MM.1S (cell line): ENCODE results near the gene MRPL51.
"Not testable (repeated sequence)": the region's sequence is repeated elsewhere in the genome, so short reads cannot be mapped to it uniquely, and the experiment has no call there.

Experiments
- DNase-seq: peaks from one replicate; pipeline ENCODE4 v3.0.0-alpha.2; 2015
- H2AFZ ChIP-seq: fragments of 300-600 bp; sonication (generic); 2 replicates; pipeline ENCODE4 v1.6.0; 2016; ENCODE audit warnings: antibody characterized with exemption, low read length
- H3F3A ChIP-seq: fragments of 300-600 bp; sonication (generic); 2 replicates; pipeline ENCODE4 v1.6.1; 2016; ENCODE audit warnings: mild to moderate bottlenecking, antibody characterized with exemption, low read length, moderate library complexity, mixed read lengths; ENCODE audit not compliant: insufficient read depth
- H3K27ac ChIP-seq: fragments of 300-600 bp; sonication (generic); 2 replicates; pipeline ENCODE4 v1.5.1; 2016; ENCODE audit warnings: mild to moderate bottlenecking, low read length
- H3K27me3 ChIP-seq: fragments of 300-600 bp; sonication (generic); replicated peaks from 2 replicates; pipeline ENCODE4 v1.6.0; 2016; ENCODE audit warnings: low read length; ENCODE audit not compliant: insufficient read depth
- H3K36me3 ChIP-seq: fragments of 300-600 bp; sonication (generic); replicated peaks from 2 replicates; pipeline ENCODE4 v1.6.1; 2016; ENCODE audit warnings: mild to moderate bottlenecking, low read length, mixed read lengths; ENCODE audit not compliant: insufficient read depth
- H3K4me1 ChIP-seq: fragments of 300-600 bp; sonication (generic); 2 replicates; pipeline ENCODE4 v1.6.1; 2016; ENCODE audit warnings: low read length, mixed read lengths
- H3K4me2 ChIP-seq: fragments of 300-600 bp; sonication (generic); 2 replicates; pipeline ENCODE4 v1.6.0; 2016; ENCODE audit warnings: low read depth, low read length
- H3K4me3 ChIP-seq: fragments of 300-600 bp; sonication (generic); 2 replicates; pipeline ENCODE4 v1.5.1; 2016; ENCODE audit warnings: low read length, mixed read lengths
- H3K79me2 ChIP-seq: fragments of 300-600 bp; sonication (generic); 2 replicates; pipeline ENCODE4 v1.6.1; 2016; ENCODE audit warnings: mixed run types, low read length, mixed read lengths
- H3K9ac ChIP-seq: fragments of 300-600 bp; sonication (generic); 2 replicates; pipeline ENCODE4 v1.6.1; 2016; ENCODE audit warnings: low read length, mixed read lengths
- H3K9me2 ChIP-seq: fragments of 300-600 bp; sonication (generic); replicated peaks from 2 replicates; pipeline ENCODE4 v1.6.1; 2016; ENCODE audit warnings: mild to moderate bottlenecking, low read length, mixed read lengths; ENCODE audit not compliant: insufficient read depth
- H3K9me3 ChIP-seq: fragments of 300-600 bp; sonication (generic); replicated peaks from 2 replicates; pipeline ENCODE4 v1.6.1; 2016; ENCODE audit warnings: mild to moderate bottlenecking, low read length, mixed read lengths; ENCODE audit not compliant: insufficient read depth
- H4K20me1 ChIP-seq: fragments of 300-600 bp; sonication (generic); 2 replicates; pipeline ENCODE4 v1.6.1; 2016; ENCODE audit warnings: mild to moderate bottlenecking, low read length, moderate library complexity, mixed read lengths; ENCODE audit not compliant: insufficient read depth
- CTCF ChIP-seq: fragments of 300-600 bp; sonication (generic); IDR thresholded peaks from 2 replicates; pipeline ENCODE4 v1.5.1; 2016; ENCODE audit warnings: antibody characterized with exemption, low read length, mixed read lengths
- EZH2 ChIP-seq: fragments of 300-600 bp; sonication (generic); optimal IDR thresholded peaks from 2 replicates; pipeline ENCODE3; 2017; ENCODE audit warnings: low read depth, mild to moderate bottlenecking, antibody characterized with exemption, low read length, mixed read lengths
- EZH2phosphoT487 ChIP-seq: fragments of 300-600 bp; sonication (generic); IDR thresholded peaks from 2 replicates; pipeline ENCODE4 v1.6.1; 2018; ENCODE audit warnings: antibody characterized with exemption, low read length

The MRPL51 gene

DNA sequence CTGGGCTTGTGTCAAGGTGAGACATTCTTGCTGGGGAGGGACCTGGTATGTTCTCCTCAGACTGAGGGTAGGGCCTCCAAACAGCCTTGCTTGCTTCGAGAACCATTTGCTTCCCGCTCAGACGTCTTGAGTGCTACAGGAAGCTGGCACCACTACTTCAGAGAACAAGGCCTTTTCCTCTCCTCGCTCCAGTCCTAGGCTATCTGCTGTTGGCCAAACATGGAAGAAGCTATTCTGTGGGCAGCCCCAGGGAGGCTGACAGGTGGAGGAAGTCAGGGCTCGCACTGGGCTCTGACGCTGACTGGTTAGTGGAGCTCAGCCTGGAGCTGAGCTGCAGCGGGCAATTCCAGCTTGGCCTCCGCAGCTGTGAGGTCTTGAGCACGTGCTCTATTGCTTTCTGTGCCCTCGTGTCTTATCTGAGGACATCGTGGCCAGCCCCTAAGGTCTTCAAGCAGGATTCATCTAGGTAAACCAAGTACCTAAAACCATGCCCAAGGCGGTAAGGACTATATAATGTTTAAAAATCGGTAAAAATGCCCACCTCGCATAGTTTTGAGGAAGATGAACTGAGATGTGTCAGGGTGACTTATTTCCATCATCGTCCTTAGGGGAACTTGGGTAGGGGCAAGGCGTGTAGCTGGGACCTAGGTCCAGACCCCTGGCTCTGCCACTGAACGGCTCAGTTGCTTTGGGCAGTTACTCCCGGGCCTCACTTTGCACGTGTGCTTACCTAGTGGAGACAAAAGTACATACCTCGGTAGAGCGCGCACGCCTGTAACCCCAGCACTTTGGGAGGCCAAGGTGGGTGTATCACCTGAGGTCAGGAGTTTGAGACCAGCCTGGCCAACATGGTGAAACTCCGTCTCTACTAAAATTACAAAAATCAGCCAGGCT lies 45.6 kb upstream of the MRPL51 start:
- peak; percentile 27 for DNase-seq
- no peak for TF ChIP-seq EZH2
- TF ChIP-seq CTCF = no peak
- no peak for TF ChIP-seq EZH2phosphoT487
- peaks cover 7% of the 10 kb centered on the region for H3K4me1 ChIP-seq
- no peak overlapping the region for H3K9ac ChIP-seq
- no peak overlapping the region for H2AFZ ChIP-seq
- H3K9me3 ChIP-seq = no peaks in the 10 kb centered on the region
- no peak overlapping the region for H3K4me3 ChIP-seq
- H3K79me2 ChIP-seq = peaks cover 32% of the 10 kb centered on the region
- H3K4me2 ChIP-seq = no peak overlapping the region
- peaks cover 62% of the 10 kb centered on the region for H3F3A ChIP-seq
- H3K27me3 ChIP-seq = no peaks in the 10 kb centered on the region
- no peaks in the 10 kb centered on the region for H3K9me2 ChIP-seq
- H3K27ac ChIP-seq = no peak overlapping the region
- peaks cover 8% of the 10 kb centered on the region; the same call in 1 of the 2 replicates for H3K36me3 ChIP-seq
- H4K20me1 ChIP-seq = peaks cover 33% of the 10 kb centered on the region

GRCh38 chr12:6537580-6538419 lies 44.7 kb upstream of the MRPL51 start:
- DNase-seq = peak; percentile 82
- H3K4me2 ChIP-seq, H3K27me3 ChIP-seq, H3K9me3 ChIP-seq, H3K9ac ChIP-seq, H2AFZ ChIP-seq, H3K4me3 ChIP-seq, H3K9me2 ChIP-seq, H3K36me3 ChIP-seq, H3K4me1 ChIP-seq, H3K27ac ChIP-seq: not testable (repeated sequence)
- H3F3A ChIP-seq = peaks cover 69% of the 10 kb centered on the region
- peaks cover 38% of the 10 kb centered on the region for H3K79me2 ChIP-seq
- TF ChIP-seq CTCF = peak; percentile 68
- H4K20me1 ChIP-seq = peaks cover 33% of the 10 kb centered on the region

GRCh38 chr12:6536894-6537579 lies 44.0 kb upstream of the MRPL51 start:
- no peak overlapping the region for H3K9ac ChIP-seq
- peaks cover 11% of the 10 kb centered on the region for H3K4me1 ChIP-seq
- H3F3A ChIP-seq = peaks cover 77% of the 10 kb centered on the region
- H3K9me3 ChIP-seq = no peaks in the 10 kb centered on the region
- no peak overlapping the region; the same call in 1 of the 2 replicates for H3K27ac ChIP-seq
- peaks cover 8% of the 10 kb centered on the region; the same call in 1 of the 2 replicates for H3K36me3 ChIP-seq
- H3K4me3 ChIP-seq = no peak overlapping the region
- no peak overlapping the region for H3K4me2 ChIP-seq
- H4K20me1 ChIP-seq = peaks cover 33% of the 10 kb centered on the region
- H3K79me2 ChIP-seq = peaks cover 46% of the 10 kb centered on the region
- no peak for DNase-seq
- TF ChIP-seq CTCF = no peak
- no peak for TF ChIP-seq EZH2phosphoT487
- no peak for TF ChIP-seq EZH2
- H2AFZ ChIP-seq = no peak overlapping the region
- no peaks in the 10 kb centered on the region for H3K9me2 ChIP-seq
- no peaks in the 10 kb centered on the region for H3K27me3 ChIP-seq
